Hepatocyte (in vitro differentiated cells): ENCODE measurements around the gene AAR2. TPM values are rescaled to one million over a fixed set of nuclear protein-coding genes. Genes with fewer than 3 reads are reported as not detected.

Source experiments
- DNase-seq: peaks from one replicate; pipeline ENCODE4 v3.0.0-alpha.2; 2016; ENCODE audit warnings: low spot score
- H2AFZ ChIP-seq: fragments of 200-600 bp; sonication (generic); 2 replicates; pipeline ENCODE4 v1.6.0; 2016; ENCODE audit warnings: antibody characterized with exemption, mild to moderate bottlenecking
- H3K27ac ChIP-seq: fragments of 200-600 bp; sonication (generic); 2 replicates; pipeline ENCODE4 v1.5.1; 2016; ENCODE audit warnings: mild to moderate bottlenecking
- H3K27me3 ChIP-seq: fragments of 200-600 bp; sonication (generic); 2 replicates; pipeline ENCODE4 v1.6.1; 2016
- H3K36me3 ChIP-seq: fragments of 200-600 bp; sonication (generic); replicated peaks from 2 replicates; pipeline ENCODE4 v1.5.1; 2016; ENCODE audit warnings: low read depth; ENCODE audit not compliant: insufficient read depth
- H3K4me1 ChIP-seq: fragments of 200-600 bp; sonication (generic); 2 replicates; pipeline ENCODE4 v1.5.1; 2016; ENCODE audit warnings: mild to moderate bottlenecking, moderate library complexity; ENCODE audit not compliant: insufficient read depth
- H3K4me2 ChIP-seq: fragments of 200-600 bp; sonication (generic); 2 replicates; pipeline ENCODE4 v1.6.0; 2016
- H3K4me3 ChIP-seq: fragments of 200-600 bp; sonication (generic); 2 replicates; pipeline ENCODE4 v1.5.1; 2016; ENCODE audit warnings: mild to moderate bottlenecking
- H3K79me2 ChIP-seq: fragments of 200-600 bp; sonication (generic); 2 replicates; pipeline ENCODE4 v1.6.0; 2017; ENCODE audit warnings: mild to moderate bottlenecking
- H3K9me2 ChIP-seq: fragments of 200-600 bp; sonication (generic); replicated peaks from 2 replicates; pipeline ENCODE4 v1.6.0; 2017; ENCODE audit warnings: mild to moderate bottlenecking; ENCODE audit not compliant: insufficient read depth
- H3K9me3 ChIP-seq: fragments of 200-600 bp; sonication (generic); 2 replicates; pipeline ENCODE4 v1.5.1; 2016; ENCODE audit warnings: low read depth, mild to moderate bottlenecking
- H4K20me1 ChIP-seq: fragments of 200-600 bp; sonication (generic); 2 replicates; pipeline ENCODE4 v1.6.0; 2016; ENCODE audit warnings: mild to moderate bottlenecking; ENCODE audit not compliant: insufficient read depth, poor library complexity, severe bottlenecking
- EZH2 ChIP-seq: fragments of 200-600 bp; sonication (generic); IDR thresholded peaks from 2 replicates; pipeline ENCODE4 v1.6.1; 2016; ENCODE audit warnings: antibody characterized with exemption, mild to moderate bottlenecking, borderline replicate concordance
- EZH2phosphoT487 ChIP-seq: fragments of 200-600 bp; sonication (generic); IDR thresholded peaks from one replicate; pipeline ENCODE4 v1.6.1; 2018; ENCODE audit warnings: antibody characterized with exemption, mild to moderate bottlenecking, low read depth, moderate library complexity; ENCODE audit not compliant: unreplicated experiment, severe bottlenecking
- WGBS: methylation state at CpG from one replicate; pipeline ENCODE4 v1.1.6; 2016; ENCODE audit warnings: low lambda C conversion rate; ENCODE audit errors: missing lambda C conversion rate; 5-methylcytosine and 5-hydroxymethylcytosine counted together
- polyA plus RNA-seq: library from polyadenylated mRNA; unstranded; fragments of >200 nt; fragmentation: Nextera tagmentation; extraction: Ambion mirVana; gene quantifications from 2 replicates; pipeline ENCODE4 v1.2.1, GENCODE V29; 2016
- total RNA-seq: library from RNA; depleted of rRNA; stranded (reverse); fragments of >200 nt; gene quantifications from 2 replicates; pipeline ENCODE4 v1.2.3, GENCODE V29; 2014
- TF ChIP-seq, protein P1 (sequence below): fragments of 200-600 bp; sonication (generic); IDR thresholded peaks from 2 replicates; pipeline ENCODE4 v1.5.1; 2016; ENCODE audit warnings: antibody characterized with exemption, mild to moderate bottlenecking; ENCODE audit not compliant: poor library complexity

Gene AAR2
- total and polyA plus RNA-seq, 2 experiments from 2014 or later = 26.7 to 36.7 TPM

DNA sequence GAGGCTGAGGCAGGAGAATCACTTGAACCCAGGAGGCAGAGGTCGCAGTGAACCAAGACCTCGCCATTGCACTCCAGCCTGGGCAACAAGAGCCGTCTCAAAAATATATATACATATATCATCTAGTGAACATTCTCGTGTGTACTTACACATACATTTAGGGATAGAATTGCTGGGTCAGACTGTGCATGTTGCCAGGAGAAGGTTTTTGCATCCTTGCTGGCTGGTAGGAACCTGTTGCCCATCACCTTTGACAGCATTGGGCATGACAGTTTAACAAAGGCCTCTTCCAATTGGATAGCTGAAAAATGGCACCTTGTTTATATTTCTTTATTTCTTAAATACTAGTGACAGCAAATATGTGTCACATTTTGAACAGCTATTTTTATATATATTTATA lies 5.4 kb downstream of the AAR2 start:
- no peak overlapping the region for H2AFZ ChIP-seq
- H3K79me2 ChIP-seq = peaks cover 57% of the 10 kb centered on the region
- H3K4me1 ChIP-seq = peaks cover 8% of the 10 kb centered on the region
- TF ChIP-seq, protein P1, sequence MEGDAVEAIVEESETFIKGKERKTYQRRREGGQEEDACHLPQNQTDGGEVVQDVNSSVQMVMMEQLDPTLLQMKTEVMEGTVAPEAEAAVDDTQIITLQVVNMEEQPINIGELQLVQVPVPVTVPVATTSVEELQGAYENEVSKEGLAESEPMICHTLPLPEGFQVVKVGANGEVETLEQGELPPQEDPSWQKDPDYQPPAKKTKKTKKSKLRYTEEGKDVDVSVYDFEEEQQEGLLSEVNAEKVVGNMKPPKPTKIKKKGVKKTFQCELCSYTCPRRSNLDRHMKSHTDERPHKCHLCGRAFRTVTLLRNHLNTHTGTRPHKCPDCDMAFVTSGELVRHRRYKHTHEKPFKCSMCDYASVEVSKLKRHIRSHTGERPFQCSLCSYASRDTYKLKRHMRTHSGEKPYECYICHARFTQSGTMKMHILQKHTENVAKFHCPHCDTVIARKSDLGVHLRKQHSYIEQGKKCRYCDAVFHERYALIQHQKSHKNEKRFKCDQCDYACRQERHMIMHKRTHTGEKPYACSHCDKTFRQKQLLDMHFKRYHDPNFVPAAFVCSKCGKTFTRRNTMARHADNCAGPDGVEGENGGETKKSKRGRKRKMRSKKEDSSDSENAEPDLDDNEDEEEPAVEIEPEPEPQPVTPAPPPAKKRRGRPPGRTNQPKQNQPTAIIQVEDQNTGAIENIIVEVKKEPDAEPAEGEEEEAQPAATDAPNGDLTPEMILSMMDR = no peak
- TF ChIP-seq EZH2 (no peak), EZH2phosphoT487 (no peak)
- H3K4me2 ChIP-seq = no peak overlapping the region
- no peak overlapping the region for H3K27ac ChIP-seq
- no peaks in the 10 kb centered on the region for H3K9me2 ChIP-seq
- no peaks in the 10 kb centered on the region for H4K20me1 ChIP-seq
- no peaks in the 10 kb centered on the region for H3K36me3 ChIP-seq
- WGBS = 94% methylated on average over 4 of the region's 4 CpGs
- DNase-seq = no peak
- no peaks in the 10 kb centered on the region for H3K27me3 ChIP-seq
- H3K9me3 ChIP-seq = no peaks in the 10 kb centered on the region
- no peak overlapping the region for H3K4me3 ChIP-seq

- Histone ChIP-seq H3K27me3 (no peaks in the 10 kb centered on the region), H3K4me2 (no peak overlapping the region), H3K36me3 (no peaks in the 10 kb centered on the region), H3K27ac (no peak overlapping the region), H3K79me2 (peaks cover 36% of the 10 kb centered on the region), H2AFZ (no peak overlapping the region), H3K9me3 (no peaks in the 10 kb centered on the region), H3K9me2 (no peaks in the 10 kb centered on the region), H3K4me1 (no peaks in the 10 kb centered on the region), H4K20me1 (no peaks in the 10 kb centered on the region), H3K4me3 (no peak overlapping the region)
- TF ChIP-seq EZH2 (no peak), EZH2phosphoT487 (no peak)
- TF ChIP-seq, protein P1 = no peak
- DNase-seq = no peak
- 86% methylated on average over 1 of the region's 1 CpG for WGBS
These were observed 7.4 kb downstream of the AAR2 start for GRCh38 chr20:36243726-36244125.

GRCh38 chr20:36246401-36246800 lies 10.1 kb downstream of the AAR2 start:
- Histone ChIP-seq H3K9me3 (no peaks in the 10 kb centered on the region), H3K4me1 (no peaks in the 10 kb centered on the region), H3K27ac (no peak overlapping the region), H3K4me2 (no peak overlapping the region), H2AFZ (no peak overlapping the region), H3K27me3 (no peaks in the 10 kb centered on the region), H3K4me3 (no peak overlapping the region), H3K9me2 (no peaks in the 10 kb centered on the region), H3K36me3 (no peaks in the 10 kb centered on the region), H4K20me1 (peaks cover 7% of the 10 kb centered on the region), H3K79me2 (peaks cover 23% of the 10 kb centered on the region)
- TF ChIP-seq EZH2 (no peak), EZH2phosphoT487 (no peak)
- TF ChIP-seq, protein P1 = no peak
- WGBS = 94% methylated on average over 4 of the region's 4 CpGs
- no peak for DNase-seq

DNA sequence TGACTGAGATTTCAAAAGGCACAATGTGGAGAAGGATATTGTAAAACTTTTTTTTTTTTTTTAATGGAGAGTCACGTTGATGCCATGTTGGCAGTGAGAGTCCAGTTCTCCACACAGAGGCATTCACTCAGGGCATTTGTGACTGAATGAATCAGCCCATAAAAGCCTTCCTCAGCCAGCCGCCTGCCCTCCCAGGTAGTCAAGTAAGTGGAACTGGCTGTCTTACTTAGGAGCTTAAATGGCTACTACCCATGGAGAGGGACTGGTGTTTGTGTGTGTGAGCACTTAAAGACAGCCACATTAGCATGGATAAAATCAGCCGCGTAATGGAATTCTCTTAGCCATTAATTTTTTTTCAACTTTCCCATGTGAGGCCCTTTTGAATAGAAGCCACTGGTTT lies 12.6 kb downstream of the AAR2 start:
- Histone ChIP-seq H3K4me2 (no peak overlapping the region), H4K20me1 (peaks cover 9% of the 10 kb centered on the region), H3K27ac (no peak overlapping the region), H3K9me3 (no peaks in the 10 kb centered on the region), H2AFZ (no peak overlapping the region), H3K4me3 (no peak overlapping the region), H3K79me2 (peaks cover 13% of the 10 kb centered on the region), H3K27me3 (no peaks in the 10 kb centered on the region), H3K4me1 (no peaks in the 10 kb centered on the region), H3K9me2 (no peaks in the 10 kb centered on the region), H3K36me3 (no peaks in the 10 kb centered on the region)
- WGBS = 87% methylated on average over 4 of the region's 4 CpGs
- DNase-seq = no peak
- TF ChIP-seq, protein P1 = no peak
- TF ChIP-seq EZH2phosphoT487 (no peak), EZH2 (no peak)
